ENCODE results near the gene TIPIN.
A peak's percentile ranks its signal among the peaks of the same experiment; 100 is the strongest.
"Not testable (repeated sequence)": the region's sequence is repeated elsewhere in the genome, so short reads cannot be mapped to it uniquely, and the experiment has no call there.

TIPIN gene

DNA sequence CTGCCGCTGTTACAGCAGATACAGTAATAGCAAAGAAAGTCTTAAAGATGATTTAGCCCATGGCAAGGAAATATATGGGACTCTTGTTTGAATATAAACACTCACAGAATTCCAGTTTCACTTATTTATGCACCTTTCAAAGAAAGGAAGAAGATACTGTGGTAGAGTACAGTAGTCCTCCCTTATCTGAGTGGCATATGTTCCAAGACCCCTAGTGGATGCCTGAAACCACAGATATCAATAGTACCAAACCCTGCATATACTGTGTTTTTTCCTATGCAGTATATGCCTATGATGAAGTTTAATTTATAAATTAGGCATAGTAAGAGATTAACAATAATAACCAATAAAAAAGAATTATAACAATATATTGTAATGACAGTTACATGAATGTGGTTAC lies 38.4 kb upstream of the TIPIN start:
- Histone ChIP-seq H3K4me1 (ENCODE audit: insufficient read depth, poor library complexity, severe bottlenecking) (peaks cover 21% of the 10 kb centered on the region), H3K27ac (ENCODE audit: poor library complexity, severe bottlenecking) (peak overlapping the region; percentile 97), H3K36me3 (ENCODE audit: low read depth) (peaks cover 55% of the 10 kb centered on the region), H3K9me3 (ENCODE audit: severe bottlenecking) (no peaks in the 10 kb centered on the region), H3K27me3 (ENCODE audit: insufficient read depth, poor library complexity, severe bottlenecking) (no peaks in the 10 kb centered on the region), H3K4me3 (ENCODE audit: severe bottlenecking) (no peak overlapping the region)
- ATAC-seq (ENCODE audit: low read depth) (no peak), DNase-seq (ENCODE audit: low spot score) (no peak)
- TF ChIP-seq, protein P1, sequence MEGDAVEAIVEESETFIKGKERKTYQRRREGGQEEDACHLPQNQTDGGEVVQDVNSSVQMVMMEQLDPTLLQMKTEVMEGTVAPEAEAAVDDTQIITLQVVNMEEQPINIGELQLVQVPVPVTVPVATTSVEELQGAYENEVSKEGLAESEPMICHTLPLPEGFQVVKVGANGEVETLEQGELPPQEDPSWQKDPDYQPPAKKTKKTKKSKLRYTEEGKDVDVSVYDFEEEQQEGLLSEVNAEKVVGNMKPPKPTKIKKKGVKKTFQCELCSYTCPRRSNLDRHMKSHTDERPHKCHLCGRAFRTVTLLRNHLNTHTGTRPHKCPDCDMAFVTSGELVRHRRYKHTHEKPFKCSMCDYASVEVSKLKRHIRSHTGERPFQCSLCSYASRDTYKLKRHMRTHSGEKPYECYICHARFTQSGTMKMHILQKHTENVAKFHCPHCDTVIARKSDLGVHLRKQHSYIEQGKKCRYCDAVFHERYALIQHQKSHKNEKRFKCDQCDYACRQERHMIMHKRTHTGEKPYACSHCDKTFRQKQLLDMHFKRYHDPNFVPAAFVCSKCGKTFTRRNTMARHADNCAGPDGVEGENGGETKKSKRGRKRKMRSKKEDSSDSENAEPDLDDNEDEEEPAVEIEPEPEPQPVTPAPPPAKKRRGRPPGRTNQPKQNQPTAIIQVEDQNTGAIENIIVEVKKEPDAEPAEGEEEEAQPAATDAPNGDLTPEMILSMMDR (IDR thresholded peaks at IDR 0.05; ENCODE audit: poor library complexity, severe bottlenecking): no peak

DNA sequence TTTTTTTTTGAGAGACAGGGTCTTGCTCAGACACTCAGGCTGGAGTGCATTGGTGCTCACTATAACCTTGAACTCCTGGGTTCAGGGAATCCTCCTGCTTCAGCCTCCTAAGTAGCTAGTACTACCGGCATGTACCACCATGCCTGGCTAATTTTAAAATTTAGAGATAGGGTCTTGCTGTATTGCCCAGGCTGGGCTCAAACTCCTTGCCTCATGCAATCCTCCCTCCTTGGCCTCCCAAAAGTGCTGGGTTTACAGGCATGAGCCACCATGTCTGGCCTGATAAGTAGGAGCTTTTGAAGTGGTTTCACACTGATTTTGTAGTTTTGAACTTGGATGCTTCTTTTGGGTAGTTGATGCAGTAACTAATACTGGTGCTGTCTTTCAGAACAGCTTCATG lies 38.0 kb upstream of the TIPIN start:
- DNase-seq (ENCODE audit: low spot score) (no peak), ATAC-seq (ENCODE audit: low read depth) (no peak)
- TF ChIP-seq, protein P1 (IDR thresholded peaks at IDR 0.05; ENCODE audit: poor library complexity, severe bottlenecking): no peak
- Histone ChIP-seq H3K27ac (ENCODE audit: poor library complexity, severe bottlenecking) (peak overlapping the region; percentile 97), H3K27me3 (ENCODE audit: insufficient read depth, poor library complexity, severe bottlenecking) (no peaks in the 10 kb centered on the region), H3K4me3 (ENCODE audit: severe bottlenecking) (no peak overlapping the region), H3K9me3 (ENCODE audit: severe bottlenecking) (no peaks in the 10 kb centered on the region), H3K4me1 (ENCODE audit: insufficient read depth, poor library complexity, severe bottlenecking) (peaks cover 25% of the 10 kb centered on the region), H3K36me3 (ENCODE audit: low read depth) (peaks cover 55% of the 10 kb centered on the region)

DNA sequence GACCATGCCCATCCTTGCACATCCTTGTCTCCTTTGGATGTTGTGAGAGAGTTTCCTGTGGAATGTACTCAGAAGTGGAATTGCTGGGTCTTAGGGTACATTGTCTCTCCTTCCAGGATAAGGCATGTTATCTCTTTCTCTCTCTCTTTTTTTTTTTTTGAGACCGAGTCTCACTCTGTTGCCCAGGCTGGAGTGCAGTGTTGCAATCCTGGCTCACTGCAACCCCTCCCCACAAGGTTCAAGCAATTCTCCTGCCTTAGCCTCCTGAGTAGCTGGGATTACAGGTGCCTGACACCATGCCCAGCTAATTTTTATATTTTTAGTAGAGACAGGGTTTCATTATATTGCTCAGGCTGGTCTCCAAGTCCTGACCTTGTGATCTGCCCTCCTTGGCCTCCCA lies 36.6 kb upstream of the TIPIN start:
- not testable (repeated sequence) for DNase-seq (ENCODE audit: low spot score); ATAC-seq (ENCODE audit: low read depth); H3K9me3 ChIP-seq (ENCODE audit: severe bottlenecking); H3K27me3 ChIP-seq (ENCODE audit: insufficient read depth, poor library complexity, severe bottlenecking); H3K4me3 ChIP-seq (ENCODE audit: severe bottlenecking)
- peaks cover 58% of the 10 kb centered on the region for H3K36me3 ChIP-seq (ENCODE audit: low read depth)
- H3K4me1 ChIP-seq (ENCODE audit: insufficient read depth, poor library complexity, severe bottlenecking): peaks cover 38% of the 10 kb centered on the region
- H3K27ac ChIP-seq (ENCODE audit: poor library complexity, severe bottlenecking): peak overlapping the region; percentile 97

DNA sequence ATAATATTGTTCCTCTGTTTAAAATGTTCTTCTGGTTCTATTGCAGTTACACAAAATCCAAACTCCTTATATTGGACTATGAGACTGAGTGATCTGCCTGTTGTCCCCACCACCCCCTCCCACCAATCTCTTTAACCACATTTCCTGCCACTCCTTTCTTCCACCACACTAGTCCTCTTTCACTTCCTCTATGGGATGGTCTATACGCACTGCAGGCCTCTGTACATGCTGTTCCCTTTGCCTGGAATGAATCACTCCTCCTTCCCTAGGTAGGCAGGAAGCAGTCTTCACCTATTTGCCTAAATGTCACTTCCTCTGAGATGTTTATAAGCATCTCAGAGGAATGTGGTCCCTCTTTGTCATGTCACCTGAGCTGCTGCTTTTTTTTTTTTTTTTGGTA lies 34.2 kb upstream of the TIPIN start:
- ATAC-seq (ENCODE audit: low read depth) (peak; percentile 62), DNase-seq (ENCODE audit: low spot score) (no peak)
- no peaks in the 10 kb centered on the region for H3K9me3 ChIP-seq (ENCODE audit: severe bottlenecking)
- peaks cover 40% of the 10 kb centered on the region for H3K4me1 ChIP-seq (ENCODE audit: insufficient read depth, poor library complexity, severe bottlenecking)
- H3K4me3 ChIP-seq (ENCODE audit: severe bottlenecking): no peak overlapping the region
- TF ChIP-seq, protein P1 (IDR thresholded peaks at IDR 0.05; ENCODE audit: poor library complexity, severe bottlenecking): no peak
- H3K27ac ChIP-seq (ENCODE audit: poor library complexity, severe bottlenecking): peak overlapping the region; percentile 97
- H3K27me3 ChIP-seq (ENCODE audit: insufficient read depth, poor library complexity, severe bottlenecking): no peaks in the 10 kb centered on the region
- peaks cover 43% of the 10 kb centered on the region for H3K36me3 ChIP-seq (ENCODE audit: low read depth)

DNA sequence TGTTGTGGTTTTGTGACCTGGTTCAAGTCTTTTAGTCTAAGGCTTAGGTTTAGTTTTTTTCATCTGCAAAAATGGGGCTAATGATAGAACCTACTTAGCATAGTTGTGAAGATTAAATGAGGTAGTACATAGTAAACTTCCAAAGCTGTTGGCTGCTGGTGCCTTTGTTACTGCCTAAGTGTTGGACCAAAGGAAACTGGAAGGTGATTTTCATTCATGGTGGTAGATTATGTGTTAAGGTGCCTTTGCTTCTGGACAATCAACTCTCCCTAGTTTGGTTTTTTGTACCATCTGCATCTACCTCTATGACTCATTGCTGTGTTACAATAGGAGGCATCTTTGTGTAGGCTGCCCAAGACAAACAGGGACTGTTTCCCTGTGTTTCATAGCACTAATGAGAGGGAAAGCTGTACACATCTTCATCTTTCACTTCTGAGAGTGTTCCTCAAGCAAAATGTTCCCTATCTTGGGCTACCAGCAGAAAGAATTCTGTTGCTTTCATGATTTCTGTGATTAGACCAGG lies 33.4 kb upstream of the TIPIN start:
- peak overlapping the region; percentile 97 for H3K27ac ChIP-seq (ENCODE audit: poor library complexity, severe bottlenecking)
- ATAC-seq (ENCODE audit: low read depth) (peak; percentile 16; the same call in 2 of the 3 replicates), DNase-seq (ENCODE audit: low spot score) (no peak)
- peaks cover 35% of the 10 kb centered on the region for H3K36me3 ChIP-seq (ENCODE audit: low read depth)
- H3K27me3 ChIP-seq (ENCODE audit: insufficient read depth, poor library complexity, severe bottlenecking): no peaks in the 10 kb centered on the region
- H3K4me3 ChIP-seq (ENCODE audit: severe bottlenecking): no peak overlapping the region
- H3K9me3 ChIP-seq (ENCODE audit: severe bottlenecking): no peaks in the 10 kb centered on the region
- peaks cover 40% of the 10 kb centered on the region for H3K4me1 ChIP-seq (ENCODE audit: insufficient read depth, poor library complexity, severe bottlenecking)
- TF ChIP-seq, protein P1 (IDR thresholded peaks at IDR 0.05; ENCODE audit: poor library complexity, severe bottlenecking): no peak
